GM18861 (cell line): Measurements from ENCODE around the gene PRKCI.
"Not testable (repeated sequence)": the region's sequence is repeated elsewhere in the genome, so short reads cannot be mapped to it uniquely, and the experiment has no call there.

Source experiments
- ATAC-seq: cut with Tn5 transposase; IDR thresholded peaks from one replicate; pipeline ENCODE4 v1.9.1; 2021; ENCODE audit not compliant: unreplicated experiment

The PRKCI gene

GRCh38 chr3:170338690-170339340, 116.6 kb downstream of the PRKCI start:
- ATAC-seq, result no peak

GRCh38 chr3:170342273-170342672, 120.0 kb downstream of the PRKCI start:
- ATAC-seq, result not testable (repeated sequence)

- not testable (repeated sequence) for ATAC-seq
Measured at GRCh38 chr3:170343859-170344258, 121.6 kb downstream of the PRKCI start.

- ATAC-seq, result no peak
Measured at GRCh38 chr3:170344971-170345370, 122.7 kb downstream of the PRKCI start.

GRCh38 chr3:170346481-170347392, 124.5 kb downstream of the PRKCI start:
- ATAC-seq, result no peak

- peak; percentile 50 for ATAC-seq
Measured at GRCh38 chr3:170350515-170351413, 128.5 kb downstream of the PRKCI start.

- peak; percentile 27 for ATAC-seq
Measured at GRCh38 chr3:170352936-170353335, 130.7 kb downstream of the PRKCI start.

GRCh38 chr3:170353485-170353884, 131.3 kb downstream of the PRKCI start:
- ATAC-seq, result no peak

- ATAC-seq, result no peak
Measured at GRCh38 chr3:170354760-170355159, 132.5 kb downstream of the PRKCI start.
